NCI-H82 treated with DMSO at 0.1 percent for 48 hours (cell line): ENCODE measurements around the gene FOXO1.

Source experiments
- DNase-seq: peaks from one replicate; lab custom pipeline; 2025; ENCODE audit not compliant: unreplicated experiment; lab: John Stamatoyannopoulos, UW

Gene FOXO1

DNA sequence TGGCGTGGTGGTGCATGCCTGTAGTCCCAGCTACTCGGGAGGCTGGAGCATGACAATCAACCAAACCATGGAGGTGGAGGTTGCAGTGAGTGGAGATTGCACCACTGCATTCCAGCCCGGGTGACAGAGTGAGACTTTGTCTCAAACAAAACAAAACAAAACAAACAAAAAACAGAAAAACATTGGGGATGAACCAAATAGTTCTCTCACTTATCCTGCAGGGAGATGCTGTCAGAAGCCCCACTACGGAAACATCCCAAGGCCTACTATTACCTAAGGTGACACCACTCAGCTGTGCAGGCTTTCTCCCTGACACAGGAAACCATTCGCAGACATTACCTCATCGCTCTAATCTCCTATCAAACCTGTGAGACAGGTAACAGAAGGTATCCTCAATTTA lies 113.5 kb downstream of the FOXO1 start:
- DNase-seq, result no peak

- DNase-seq, result no peak
These were observed 116.3 kb downstream of the FOXO1 start for GRCh38 chr13:40550130-40550529.

DNA sequence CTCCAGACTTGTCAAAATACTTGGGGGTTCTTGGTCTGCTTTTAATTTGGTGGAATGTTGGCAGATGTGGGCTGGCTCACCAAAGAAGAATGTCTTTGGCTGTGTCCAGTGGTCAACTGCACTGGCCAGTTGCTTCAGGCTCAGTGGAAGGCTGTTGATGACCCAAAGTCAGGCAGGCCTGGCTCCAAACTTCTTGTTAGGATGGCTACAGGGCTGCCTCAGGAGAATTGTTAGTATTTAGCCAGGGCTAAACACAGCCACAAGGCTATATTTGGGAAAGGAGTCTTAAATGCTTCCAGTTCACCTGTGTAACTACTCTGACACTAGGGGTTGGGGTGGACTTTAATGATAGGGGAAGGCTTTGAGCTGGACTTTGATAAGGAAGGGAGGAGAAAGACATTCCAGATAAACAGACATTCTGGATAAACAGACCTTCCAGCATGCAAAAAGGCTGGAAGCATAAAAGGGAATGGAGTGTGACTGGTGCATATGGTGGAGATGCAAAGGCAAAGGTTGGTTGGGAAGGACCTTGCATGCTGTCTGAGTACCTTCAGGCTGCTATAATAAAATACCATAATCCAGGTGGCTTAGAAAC lies 116.8 kb downstream of the FOXO1 start:
- DNase-seq, result no peak

GRCh38 chr13:40547591-40548315 lies 118.7 kb downstream of the FOXO1 start:
- DNase-seq, result no peak

DNA sequence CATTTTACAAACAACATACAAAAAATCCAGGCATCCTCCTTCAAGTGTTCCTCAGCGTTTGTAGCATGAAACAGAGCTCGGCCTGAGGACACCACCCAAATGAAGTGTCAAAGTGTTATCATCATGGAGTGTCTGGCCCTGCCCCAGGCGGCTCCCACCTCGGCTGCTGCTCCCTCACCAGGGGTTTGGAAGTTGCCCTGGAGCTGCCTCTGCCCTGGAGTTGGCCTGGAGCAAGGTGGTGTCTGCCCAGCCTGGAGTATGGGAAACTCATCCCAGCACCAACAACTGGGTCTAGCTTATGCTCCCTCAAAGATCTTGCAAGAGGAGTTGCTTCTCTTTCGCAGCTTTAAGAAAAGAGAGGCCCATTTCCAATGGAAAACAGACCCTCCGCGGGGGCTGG lies 120.4 kb downstream of the FOXO1 start:
- no peak for DNase-seq

- DNase-seq, result no peak
These were observed 126.0 kb downstream of the FOXO1 start for GRCh38 chr13:40540328-40541044.

GRCh38 chr13:40539576-40540327 lies 126.7 kb downstream of the FOXO1 start:
- no peak for DNase-seq

- no peak for DNase-seq
These were observed 129.1 kb downstream of the FOXO1 start for GRCh38 chr13:40537146-40537895.

GRCh38 chr13:40536443-40537113 lies 129.9 kb downstream of the FOXO1 start:
- no peak for DNase-seq

GRCh38 chr13:40535345-40535836 lies 131.1 kb downstream of the FOXO1 start:
- no peak for DNase-seq

DNA sequence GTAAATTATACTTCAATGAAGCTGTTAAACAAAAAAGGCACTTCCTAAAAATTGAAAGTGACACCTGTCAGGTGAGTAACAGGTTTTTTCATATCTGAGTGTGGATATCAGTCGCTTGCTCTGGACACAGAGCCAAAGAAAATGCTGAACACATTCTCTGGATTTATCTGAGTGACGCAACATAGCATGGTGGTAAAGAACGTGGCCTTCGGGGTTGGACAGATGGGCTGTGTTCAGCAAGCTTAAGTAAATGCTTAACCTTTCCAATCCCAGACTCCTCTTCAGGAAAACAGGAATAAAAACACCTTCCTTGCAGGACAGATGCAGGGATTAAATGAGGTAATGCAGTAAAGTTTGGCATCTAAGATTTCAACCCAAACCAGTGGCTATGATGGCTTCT lies 132.0 kb downstream of the FOXO1 start:
- DNase-seq, result peak; percentile 88

- DNase-seq, result no peak
These were observed 133.4 kb downstream of the FOXO1 start for GRCh38 chr13:40533072-40533471.

GRCh38 chr13:40530961-40531360 lies 135.5 kb downstream of the FOXO1 start:
- no peak for DNase-seq

- no peak for DNase-seq
These were observed 137.6 kb downstream of the FOXO1 start for GRCh38 chr13:40528881-40529280.

- DNase-seq, result no peak
These were observed 138.5 kb downstream of the FOXO1 start for GRCh38 chr13:40527914-40528313.

- no peak for DNase-seq
These were observed 144.2 kb downstream of the FOXO1 start for GRCh38 chr13:40522282-40522681.

DNA sequence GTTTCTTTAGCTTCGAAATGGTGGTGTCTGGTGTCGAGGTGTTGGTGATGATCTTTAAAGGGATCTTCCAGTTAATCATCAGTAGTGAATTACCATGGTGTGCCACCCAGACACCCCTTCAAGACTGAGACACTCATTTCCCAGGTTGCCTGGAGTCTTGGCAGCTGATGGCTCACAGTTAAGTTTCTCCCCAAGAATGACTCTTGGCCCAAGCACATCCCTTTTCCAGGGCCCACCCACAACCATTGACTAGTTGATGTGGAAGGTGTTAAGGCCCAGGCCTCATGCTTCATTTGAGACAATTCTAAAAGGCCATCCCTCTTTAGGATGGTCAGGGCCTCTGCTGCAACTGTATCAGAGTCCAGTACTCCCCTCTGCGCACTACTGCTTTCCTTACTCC lies 145.5 kb downstream of the FOXO1 start:
- DNase-seq, result no peak

DNA sequence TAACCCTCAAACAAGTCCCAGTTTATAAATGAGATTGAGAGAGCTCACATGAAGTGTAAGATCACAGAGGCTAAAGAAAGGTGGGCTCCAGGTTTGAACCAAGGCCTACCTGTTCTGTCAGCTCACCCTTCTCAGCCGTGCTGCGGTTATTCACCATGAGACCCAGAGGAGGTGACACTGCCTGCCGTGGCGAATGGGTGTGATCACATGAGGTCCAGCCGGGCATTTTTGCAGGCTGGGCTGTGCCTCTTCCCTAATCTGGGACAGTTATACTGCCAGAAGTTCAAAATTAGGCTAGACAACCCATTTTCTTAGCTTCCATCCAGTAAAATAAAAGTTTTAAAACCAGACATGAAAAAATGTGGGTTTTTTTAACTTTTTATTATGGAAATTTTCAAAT lies 146.8 kb downstream of the FOXO1 start:
- DNase-seq, result no peak

GRCh38 chr13:40518481-40518882 lies 148.0 kb downstream of the FOXO1 start:
- DNase-seq, result no peak
